HepG2 (cell line): ENCODE data around the gene GDF15. TPM values are rescaled to one million over a fixed set of nuclear protein-coding genes. Genes with fewer than 3 reads are reported as not detected.
A peak's percentile ranks its signal among the peaks of the same experiment; 100 is the strongest.

Source experiments
- CCAR2 ChIP-seq: fragments of 200-400 bp; formaldehyde crosslinking; optimal IDR thresholded peaks from 2 replicates; pipeline ENCODE3; 2018; ENCODE audit warnings: low read depth, mild to moderate bottlenecking, low read length, moderate library complexity
- FOXP4 ChIP-seq: sonication (generic); formaldehyde crosslinking; IDR thresholded peaks from 2 replicates; pipeline ENCODE4 v1.4.0; 2020; ENCODE audit warnings: missing genetic modification reagents
- HINFP ChIP-seq: sonication (generic); formaldehyde crosslinking; IDR thresholded peaks from 2 replicates; pipeline ENCODE4 v1.4.0; 2020; ENCODE audit warnings: low read depth, mild to moderate bottlenecking, missing genetic modification reagents
- KLF11 ChIP-seq: IDR thresholded peaks from 2 replicates; pipeline ENCODE4 v1.6.1; 2016; ENCODE audit warnings: missing compliant biosample characterization
- KLF12 ChIP-seq: sonication (generic); formaldehyde crosslinking; IDR thresholded peaks from 2 replicates; pipeline ENCODE4 v1.4.0; 2020; ENCODE audit warnings: missing genetic modification reagents, borderline replicate concordance
- LRRFIP1 ChIP-seq: sonication (generic); formaldehyde crosslinking; conservative IDR thresholded peaks from 2 replicates; pipeline ENCODE4 v1.4.0; 2020; ENCODE audit warnings: missing genetic modification reagents
- NCOA2 ChIP-seq: sonication (generic); formaldehyde crosslinking; IDR thresholded peaks from 2 replicates; pipeline ENCODE4 v1.8.0; 2022; ENCODE audit warnings: inconsistent platforms
- PCBP2 ChIP-seq: fragments of 200-400 bp; formaldehyde crosslinking; optimal IDR thresholded peaks from 2 replicates; pipeline ENCODE3; 2018; ENCODE audit warnings: low read length, low read depth; ENCODE audit not compliant: poor library complexity, severe bottlenecking
- PLRG1 ChIP-seq: fragments of 450-650 bp; conservative IDR thresholded peaks from 2 replicates; pipeline ENCODE4 v1.6.1; 2016
- SALL1 ChIP-seq: sonication (generic); formaldehyde crosslinking; IDR thresholded peaks from 2 replicates; pipeline ENCODE4 v1.8.0; 2022; ENCODE audit warnings: mild to moderate bottlenecking, missing genetic modification reagents
- SETDB1 ChIP-seq: sonication (generic); formaldehyde crosslinking; IDR thresholded peaks from 2 replicates; pipeline ENCODE4 v1.5.1; 2020; ENCODE audit warnings: missing genetic modification reagents, mild to moderate bottlenecking, borderline replicate concordance
- SNAPC5 ChIP-seq: sonication (generic); formaldehyde crosslinking; IDR thresholded peaks from 2 replicates; pipeline ENCODE4 v1.8.1; 2023; ENCODE audit warnings: mild to moderate bottlenecking, missing genetic modification reagents, borderline replicate concordance
- TBP ChIP-seq: sonication (generic); formaldehyde crosslinking; IDR thresholded peaks from 2 replicates; pipeline ENCODE4 v1.5.0; 2020; ENCODE audit warnings: missing genetic modification reagents
- ZFP36L1 ChIP-seq: sonication (generic); formaldehyde crosslinking; IDR thresholded peaks from 2 replicates; pipeline ENCODE4 v1.8.0; 2022; ENCODE audit warnings: mild to moderate bottlenecking, missing genetic modification reagents, moderate library complexity
- ZNF335 ChIP-seq: sonication (generic); formaldehyde crosslinking; IDR thresholded peaks from 2 replicates; pipeline ENCODE4 v1.4.0; 2020; ENCODE audit warnings: missing genetic modification reagents
- ZNF567 ChIP-seq: sonication (generic); formaldehyde crosslinking; IDR thresholded peaks from 2 replicates; pipeline ENCODE4 v1.8.1; 2023; ENCODE audit warnings: mild to moderate bottlenecking, missing genetic modification reagents, borderline replicate concordance
- polyA plus RNA-seq, 8 experiments: library from polyadenylated mRNA; depleted of rRNA in 3 of 8; stranded (reverse) in 7 of 8; unstranded in 1 of 8; fragments of >200 nt; fragmentation: Illumina TruSeq in 4 of 8; extraction: Trizol in 4 of 8; gene quantifications; 2 replicates each; pipeline versions ENCODE4 v1.2.1 to v1.2.3, GENCODE V29; 2011 to 2016; ENCODE audit warnings: low read depth in 4 of 8, missing spikeins in 1 of 8, mixed read lengths in 1 of 8; ENCODE audit not compliant: insufficient read depth in 1 of 8
- total RNA-seq, 5 experiments: library from RNA; depleted of rRNA; stranded (reverse); fragments of >200 nt; fragmentation: Illumina TruSeq; extraction: Trizol; gene quantifications; 2 replicates each; pipeline ENCODE4 v1.2.3, GENCODE V29; 2016; ENCODE audit warnings: low read depth in 1 of 5
- TF ChIP-seq, protein P1 (sequence below): sonication (generic); formaldehyde crosslinking; IDR thresholded peaks from 2 replicates; pipeline ENCODE4 v1.5.0; 2020; ENCODE audit warnings: mild to moderate bottlenecking, missing genetic modification reagents
- TF ChIP-seq, protein P2 (sequence below): sonication (generic); formaldehyde crosslinking; IDR thresholded peaks from 2 replicates; pipeline ENCODE4 v1.4.0; 2020; ENCODE audit warnings: missing genetic modification reagents

The GDF15 gene
- total and polyA plus RNA-seq, 2 of the 13 experiments (the other 11 are each of a cell fraction or from before 2014, with no cell fraction given), result 146 to 422 TPM

DNA sequence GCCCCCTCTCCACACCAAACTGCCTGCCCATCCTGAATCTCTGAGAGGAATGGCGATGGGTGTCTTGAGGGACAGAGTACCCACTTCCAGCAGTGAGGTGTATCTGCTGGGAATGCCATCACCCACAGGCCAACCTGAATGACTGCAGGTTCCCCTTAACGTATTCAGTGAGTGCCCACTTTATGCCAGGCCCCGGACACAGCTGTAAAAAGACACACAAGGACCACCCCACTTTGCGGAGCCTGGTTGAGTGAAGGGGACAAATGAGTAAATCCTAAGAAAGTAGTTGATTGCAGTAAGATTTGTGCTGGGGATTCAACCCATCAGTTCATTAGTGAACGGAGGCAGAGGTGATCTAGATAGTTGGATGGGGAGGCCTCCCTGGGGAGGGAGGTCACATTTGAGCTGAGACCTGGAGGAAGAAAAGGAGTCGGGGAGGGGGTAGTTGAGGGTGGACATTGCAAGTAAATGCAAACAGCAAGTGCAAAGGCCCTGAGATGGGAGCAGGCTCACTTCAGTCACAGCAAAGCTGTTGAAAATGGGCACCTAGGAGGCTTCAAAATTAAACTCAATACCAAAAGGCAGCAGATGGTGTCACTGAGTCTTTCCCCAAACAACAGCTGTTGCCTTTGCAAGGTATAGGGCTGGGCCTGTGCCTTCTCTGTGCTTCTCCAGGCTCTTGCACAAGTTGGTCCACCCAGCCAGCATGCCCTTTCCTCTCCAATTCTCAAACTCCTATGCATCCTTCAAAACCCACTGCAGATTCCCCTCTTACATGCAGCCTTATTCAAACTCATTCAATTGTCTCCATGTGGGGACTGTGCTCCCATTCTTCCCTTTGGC is 4.3 kb downstream of the GDF15 start (continued):
- no peak for TF ChIP-seq FOXP4 (CRISPR knock-in tag)
- no peak for TF ChIP-seq CCAR2
- no peak for TF ChIP-seq PLRG1
- TF ChIP-seq ZNF335 (CRISPR knock-in tag), result peak; percentile 27; the same call in 1 of the 2 replicates
- TF ChIP-seq SALL1 (CRISPR knock-in tag), result peak; percentile 67
- TF ChIP-seq, protein P1, sequence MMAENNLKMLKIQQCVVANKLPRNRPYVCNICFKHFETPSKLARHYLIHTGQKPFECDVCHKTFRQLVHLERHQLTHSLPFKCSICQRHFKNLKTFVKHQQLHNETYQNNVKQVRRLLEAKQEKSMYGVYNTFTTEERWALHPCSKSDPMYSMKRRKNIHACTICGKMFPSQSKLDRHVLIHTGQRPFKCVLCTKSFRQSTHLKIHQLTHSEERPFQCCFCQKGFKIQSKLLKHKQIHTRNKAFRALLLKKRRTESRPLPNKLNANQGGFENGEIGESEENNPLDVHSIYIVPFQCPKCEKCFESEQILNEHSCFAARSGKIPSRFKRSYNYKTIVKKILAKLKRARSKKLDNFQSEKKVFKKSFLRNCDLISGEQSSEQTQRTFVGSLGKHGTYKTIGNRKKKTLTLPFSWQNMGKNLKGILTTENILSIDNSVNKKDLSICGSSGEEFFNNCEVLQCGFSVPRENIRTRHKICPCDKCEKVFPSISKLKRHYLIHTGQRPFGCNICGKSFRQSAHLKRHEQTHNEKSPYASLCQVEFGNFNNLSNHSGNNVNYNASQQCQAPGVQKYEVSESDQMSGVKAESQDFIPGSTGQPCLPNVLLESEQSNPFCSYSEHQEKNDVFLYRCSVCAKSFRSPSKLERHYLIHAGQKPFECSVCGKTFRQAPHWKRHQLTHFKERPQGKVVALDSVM (CRISPR knock-in tag), result peak; percentile 63
- peak; percentile 17 for TF ChIP-seq PCBP2
- TF ChIP-seq TBP (CRISPR knock-in tag), result no peak
- TF ChIP-seq SNAPC5 (CRISPR knock-in tag), result no peak
- TF ChIP-seq LRRFIP1 (CRISPR knock-in tag), result no peak
- no peak for TF ChIP-seq HINFP
- TF ChIP-seq, protein P2, sequence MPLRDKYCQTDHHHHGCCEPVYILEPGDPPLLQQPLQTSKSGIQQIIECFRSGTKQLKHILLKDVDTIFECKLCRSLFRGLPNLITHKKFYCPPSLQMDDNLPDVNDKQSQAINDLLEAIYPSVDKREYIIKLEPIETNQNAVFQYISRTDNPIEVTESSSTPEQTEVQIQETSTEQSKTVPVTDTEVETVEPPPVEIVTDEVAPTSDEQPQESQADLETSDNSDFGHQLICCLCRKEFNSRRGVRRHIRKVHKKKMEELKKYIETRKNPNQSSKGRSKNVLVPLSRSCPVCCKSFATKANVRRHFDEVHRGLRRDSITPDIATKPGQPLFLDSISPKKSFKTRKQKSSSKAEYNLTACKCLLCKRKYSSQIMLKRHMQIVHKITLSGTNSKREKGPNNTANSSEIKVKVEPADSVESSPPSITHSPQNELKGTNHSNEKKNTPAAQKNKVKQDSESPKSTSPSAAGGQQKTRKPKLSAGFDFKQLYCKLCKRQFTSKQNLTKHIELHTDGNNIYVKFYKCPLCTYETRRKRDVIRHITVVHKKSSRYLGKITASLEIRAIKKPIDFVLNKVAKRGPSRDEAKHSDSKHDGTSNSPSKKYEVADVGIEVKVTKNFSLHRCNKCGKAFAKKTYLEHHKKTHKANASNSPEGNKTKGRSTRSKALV (CRISPR knock-in tag), result no peak; the same call in 1 of the 2 replicates
- TF ChIP-seq ZNF567, result no peak
- 0 out of 2 replicates have a peak, but pooled peaks have one; percentile 10 for TF ChIP-seq NCOA2
- no peak for TF ChIP-seq KLF11 (CRISPR knock-in tag)
- no peak for TF ChIP-seq SETDB1
- TF ChIP-seq ZFP36L1 (CRISPR knock-in tag), result no peak
- no peak for TF ChIP-seq KLF12
